Renal cortical epithelial cell (primary cell): ENCODE results near the gene HIF1A. TPM values are rescaled to one million over a fixed set of nuclear protein-coding genes. Genes with fewer than 3 reads are reported as not detected.
"Not testable (repeated sequence)": the region's sequence is repeated elsewhere in the genome, so short reads cannot be mapped to it uniquely, and the experiment has no call there.

Experiments
- DNase-seq: peaks from one replicate; pipeline ENCODE4 v3.0.0-alpha.2; 2011; ENCODE audit warnings: low read depth
- total RNA-seq: library from RNA; depleted of rRNA; stranded (reverse); fragments of >200 nt; gene quantifications from 2 replicates; pipeline ENCODE4 v1.2.3, GENCODE V29; 2014

HIF1A gene
- total RNA-seq, 1 donor from 2014 or later: 1,090 TPM

GRCh38 chr14:61673305-61673704 lies 22.0 kb upstream of the HIF1A start:
- DNase-seq: no peak

GRCh38 chr14:61675291-61675690 lies 20.0 kb upstream of the HIF1A start:
- DNase-seq: no peak

GRCh38 chr14:61677479-61677878 lies 17.8 kb upstream of the HIF1A start:
- DNase-seq: no peak

- DNase-seq: peak; percentile 73
Observed at GRCh38 chr14:61678975-61679374, 16.3 kb upstream of the HIF1A start.

GRCh38 chr14:61681413-61681812 lies 13.9 kb upstream of the HIF1A start:
- DNase-seq: no peak

- DNase-seq: no peak
Observed at GRCh38 chr14:61683108-61683507, 12.2 kb upstream of the HIF1A start.

GRCh38 chr14:61690039-61690438 lies 5.3 kb upstream of the HIF1A start:
- DNase-seq: no peak

- DNase-seq: no peak
Observed at GRCh38 chr14:61690982-61691381, 4.3 kb upstream of the HIF1A start.

GRCh38 chr14:61691495-61691894 lies 3.8 kb upstream of the HIF1A start:
- no peak for DNase-seq

- DNase-seq: no peak
Observed at GRCh38 chr14:61694039-61694438, 1.3 kb upstream of the HIF1A start.

- DNase-seq: no peak
Observed at GRCh38 chr14:61695695-61696527, 598 bp downstream of the HIF1A start.

GRCh38 chr14:61696753-61697318 lies 1.5 kb downstream of the HIF1A start:
- peak; percentile 42 for DNase-seq

- DNase-seq: peak; percentile 21
Observed at GRCh38 chr14:61698206-61698980, 3.1 kb downstream of the HIF1A start.

GRCh38 chr14:61699027-61699426 lies 3.7 kb downstream of the HIF1A start:
- DNase-seq: no peak

GRCh38 chr14:61700104-61700886 lies 5.0 kb downstream of the HIF1A start:
- peak; percentile 21 for DNase-seq

- DNase-seq: peak; percentile 23
Observed at GRCh38 chr14:61701946-61702345, 6.6 kb downstream of the HIF1A start.

- DNase-seq: peak; percentile 11
Observed at GRCh38 chr14:61703342-61704129, 8.2 kb downstream of the HIF1A start.

GRCh38 chr14:61704554-61704953 lies 9.2 kb downstream of the HIF1A start:
- DNase-seq: peak; percentile 60

- no peak for DNase-seq
Observed at GRCh38 chr14:61705017-61705416, 9.7 kb downstream of the HIF1A start.

GRCh38 chr14:61706096-61706690 lies 10.9 kb downstream of the HIF1A start:
- DNase-seq: no peak

- DNase-seq: not testable (repeated sequence)
Observed at GRCh38 chr14:61707774-61708173, 12.5 kb downstream of the HIF1A start.
